HG03565 (cell line): ENCODE measurements around the gene DUSP15.
"Not testable (repeated sequence)": the region's sequence is repeated elsewhere in the genome, so short reads cannot be mapped to it uniquely, and the experiment has no call there.

Experiments
- ATAC-seq: cut with Tn5 transposase; IDR thresholded peaks from one replicate; pipeline ENCODE4 v1.9.1; 2021; ENCODE audit warnings: mild to moderate bottlenecking, moderate library complexity; ENCODE audit not compliant: unreplicated experiment

The DUSP15 gene, protein sequence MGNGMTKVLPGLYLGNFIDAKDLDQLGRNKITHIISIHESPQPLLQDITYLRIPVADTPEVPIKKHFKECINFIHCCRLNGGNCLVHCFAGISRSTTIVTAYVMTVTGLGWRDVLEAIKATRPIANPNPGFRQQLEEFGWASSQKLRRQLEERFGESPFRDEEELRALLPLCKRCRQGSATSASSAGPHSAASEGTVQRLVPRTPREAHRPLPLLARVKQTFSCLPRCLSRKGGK

DNA sequence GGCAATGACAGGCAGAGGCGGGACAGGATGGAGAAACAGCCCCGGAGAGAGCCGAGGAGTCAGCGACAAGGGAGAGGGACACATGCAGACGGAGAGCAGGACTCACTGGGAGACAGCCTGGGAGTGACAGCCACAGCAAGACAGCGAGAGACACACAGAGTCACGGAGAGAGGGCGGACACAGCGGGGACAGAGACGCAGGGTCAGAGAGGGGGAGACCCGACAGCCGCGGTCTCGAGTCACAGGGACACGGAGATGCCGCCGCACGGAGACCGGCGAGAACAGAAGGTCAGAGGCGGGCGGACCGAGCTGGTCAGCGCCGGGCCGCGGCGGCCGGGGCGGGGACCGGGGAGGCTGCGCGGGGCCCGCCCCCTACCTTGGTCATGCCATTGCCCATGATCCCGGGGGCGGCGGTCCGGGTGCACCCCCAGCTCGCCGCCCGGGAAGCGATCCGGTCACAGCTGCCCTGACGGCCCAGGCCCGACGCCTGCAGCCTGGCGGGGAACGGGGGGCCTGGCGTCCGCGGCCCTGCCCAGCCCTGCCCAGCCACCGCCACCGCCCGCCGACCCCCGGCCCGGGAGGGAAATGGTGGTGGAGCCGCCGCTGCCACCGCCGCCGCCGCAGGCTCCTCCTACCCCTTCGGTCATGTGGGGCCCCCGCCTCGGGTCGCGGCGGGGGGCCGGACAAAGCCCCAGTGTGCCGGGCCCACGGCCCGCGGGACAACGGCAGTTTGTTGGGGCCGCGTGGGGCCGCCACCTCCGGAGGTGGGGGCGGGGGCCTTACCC, at the start of gene DUSP15, which contains the start of gene TTLL9:
TSS of gene DUSP15 (minus strand) at position 586 of the 784 bp plus-strand sequence. CDS start at position 396, 190 bp downstream.
TSS of gene TTLL9 (plus strand) at position 693 of the 784 bp plus-strand sequence. CDS start 493 bp downstream, outside the sequence.
- ATAC-seq, result no peak

DNA sequence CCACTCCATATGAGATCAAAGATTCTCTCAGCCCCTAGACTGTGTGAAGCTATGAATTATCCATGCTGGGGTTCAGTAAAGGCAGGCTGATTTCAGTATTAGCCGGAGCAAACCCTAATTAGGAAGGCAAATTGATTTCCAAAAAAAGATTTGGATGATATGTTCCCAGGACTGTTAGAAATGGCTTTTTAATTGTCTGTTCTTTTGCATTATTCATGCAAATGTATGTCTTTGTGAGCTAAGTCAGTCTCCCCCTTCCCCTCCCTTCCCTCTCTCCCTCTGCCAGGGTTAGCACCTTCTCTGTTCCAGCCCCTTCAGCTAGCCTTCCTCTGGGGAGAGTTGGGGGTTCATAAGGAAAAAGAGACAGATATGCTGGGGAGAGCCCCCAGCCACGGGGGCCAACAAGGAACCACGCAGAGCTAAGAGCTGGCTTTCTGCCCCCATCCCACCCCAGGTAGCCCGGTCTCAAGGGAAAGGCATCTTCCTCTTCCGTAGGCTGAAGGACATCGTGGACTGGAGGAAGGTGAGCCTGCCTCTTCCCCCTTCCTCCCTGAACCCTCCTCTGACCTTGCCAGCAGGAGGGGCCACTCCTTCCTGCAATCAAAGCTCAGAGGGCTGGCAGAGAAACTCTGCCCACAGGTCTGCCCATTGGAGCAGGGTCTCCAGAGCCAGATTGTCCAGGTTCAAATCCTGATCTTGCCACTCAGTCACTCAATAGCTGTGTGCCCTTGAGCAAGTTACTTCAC, 49.3 kb upstream of the DUSP15 start:
- no peak for ATAC-seq

DNA sequence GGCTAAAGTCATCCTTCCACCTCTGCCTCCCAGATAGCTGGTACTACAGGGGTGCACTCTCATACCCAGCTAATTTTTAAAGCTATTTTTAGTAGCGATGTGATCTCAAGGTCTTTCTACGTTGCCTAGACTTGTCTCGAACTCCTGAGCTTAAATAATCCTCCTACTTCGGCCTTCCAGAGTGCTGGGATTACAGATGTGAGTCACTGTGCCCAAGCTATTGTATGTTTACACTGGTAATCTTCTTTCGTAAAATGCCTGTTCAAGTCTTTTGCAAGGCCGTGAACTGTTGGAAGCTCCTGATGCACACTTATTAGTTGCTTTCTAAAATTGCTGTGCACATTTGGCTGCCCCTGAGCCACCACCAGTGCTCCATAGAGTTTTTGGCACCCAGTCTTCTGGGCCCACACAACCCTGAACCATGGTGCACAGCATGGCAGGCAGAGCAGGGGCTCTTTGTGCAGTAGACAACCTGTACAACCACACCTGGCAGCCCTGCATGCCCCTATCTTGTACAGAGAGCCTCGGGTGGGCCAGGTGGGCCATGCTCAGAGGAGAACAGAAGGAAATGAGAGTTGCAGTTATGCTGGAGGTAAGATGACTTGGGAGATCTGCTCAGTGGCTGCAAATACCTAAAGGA, 48.3 kb upstream of the DUSP15 start:
- ATAC-seq, result no peak

DNA sequence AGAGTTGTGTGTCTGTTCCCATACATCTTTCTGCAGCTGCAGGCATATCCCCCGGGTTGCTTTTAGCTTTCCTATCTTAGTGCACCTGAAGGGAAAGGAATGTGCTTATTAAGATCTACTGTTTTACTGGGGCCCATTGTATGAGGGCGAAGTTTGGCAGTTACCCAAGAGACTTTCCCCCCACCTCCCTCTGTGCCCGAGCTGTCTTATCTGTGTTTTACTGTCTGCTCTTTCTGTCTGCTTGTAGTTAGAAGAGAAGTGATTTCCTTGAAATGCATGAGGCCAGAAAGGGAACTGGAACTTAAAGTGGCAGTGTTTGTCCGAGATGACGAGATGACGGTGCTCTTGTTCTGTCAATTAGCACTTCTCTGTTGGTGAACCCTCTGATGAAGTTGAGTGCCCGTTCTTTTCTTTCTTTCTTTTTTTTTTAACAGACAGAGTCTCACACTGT, 47.7 kb upstream of the DUSP15 start:
- ATAC-seq, result not testable (repeated sequence)

DNA sequence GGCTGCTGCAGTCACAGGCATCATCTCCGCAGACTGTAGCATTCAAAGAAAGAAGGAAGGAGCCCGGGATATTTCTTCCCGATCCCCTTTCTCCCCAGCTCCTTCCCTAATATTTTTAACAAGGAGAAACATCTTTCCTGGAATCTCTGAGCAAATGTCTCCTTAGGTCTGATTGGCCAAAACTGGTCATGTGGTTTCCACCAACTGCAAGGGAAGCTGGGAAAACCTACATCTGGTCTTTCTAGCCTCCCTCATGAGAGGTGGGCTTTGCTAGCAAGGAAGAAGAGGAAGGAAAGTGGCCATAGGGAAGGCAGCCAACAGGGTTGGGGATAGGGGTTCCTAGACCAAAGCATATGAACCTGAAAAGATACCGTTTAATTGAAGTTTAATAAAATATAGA, 46.4 kb upstream of the DUSP15 start:
- no peak for ATAC-seq

DNA sequence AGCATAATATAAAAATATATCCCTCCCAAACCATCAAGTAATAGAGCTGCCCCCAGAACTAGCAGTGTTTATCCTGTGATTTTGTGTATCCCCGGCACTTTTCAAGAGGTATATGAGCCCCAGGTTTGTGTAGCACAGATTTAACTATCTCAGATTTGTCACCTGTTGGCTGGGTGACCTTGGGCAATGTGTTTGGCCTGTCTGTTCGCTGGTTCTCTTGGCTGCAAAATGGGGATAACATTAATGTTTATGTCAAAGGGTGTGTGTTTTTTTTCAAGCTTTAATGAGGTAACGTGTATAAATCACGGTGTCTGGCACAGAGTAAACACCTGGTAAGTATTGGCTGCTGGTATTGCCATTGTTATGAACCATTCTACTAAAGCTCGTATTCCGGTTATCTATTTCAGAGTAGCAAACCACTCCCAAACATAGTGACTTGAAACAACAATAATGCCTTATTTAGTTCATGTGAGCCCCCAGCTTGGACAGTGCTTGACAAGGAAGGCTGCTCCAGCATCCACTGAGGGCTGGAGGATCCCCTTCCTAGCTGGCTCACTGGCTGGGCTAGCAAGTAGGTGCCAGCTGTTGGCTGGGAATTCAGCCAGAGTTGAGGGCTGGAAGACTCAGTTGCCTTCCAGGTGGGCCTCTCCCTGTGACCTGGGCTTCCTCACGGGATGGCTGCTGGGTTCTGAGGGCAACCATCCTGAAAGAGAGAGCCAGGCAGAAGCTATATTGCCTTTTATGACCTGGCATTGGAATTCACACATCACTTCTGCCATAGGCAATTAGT, 45.4 kb upstream of the DUSP15 start:
- no peak for ATAC-seq

DNA sequence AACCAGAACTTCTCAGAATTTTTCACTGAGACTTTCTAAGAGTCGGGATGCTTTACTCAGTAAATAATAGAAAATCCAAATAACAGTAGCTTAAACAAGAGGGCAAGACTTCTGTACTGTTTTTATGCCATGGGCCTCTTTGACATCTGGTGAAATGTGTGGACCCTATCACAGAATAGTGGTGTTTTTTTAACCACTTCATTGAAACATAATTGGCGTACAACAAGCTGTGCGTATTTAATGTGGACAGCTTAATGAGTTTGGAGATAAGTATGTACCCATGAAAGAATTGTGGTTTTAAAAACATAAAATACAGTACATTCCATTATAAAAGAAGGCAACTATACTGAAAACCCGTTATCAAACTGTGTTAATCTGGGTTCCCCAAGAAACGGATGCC, 43.8 kb upstream of the DUSP15 start:
- ATAC-seq, result no peak

DNA sequence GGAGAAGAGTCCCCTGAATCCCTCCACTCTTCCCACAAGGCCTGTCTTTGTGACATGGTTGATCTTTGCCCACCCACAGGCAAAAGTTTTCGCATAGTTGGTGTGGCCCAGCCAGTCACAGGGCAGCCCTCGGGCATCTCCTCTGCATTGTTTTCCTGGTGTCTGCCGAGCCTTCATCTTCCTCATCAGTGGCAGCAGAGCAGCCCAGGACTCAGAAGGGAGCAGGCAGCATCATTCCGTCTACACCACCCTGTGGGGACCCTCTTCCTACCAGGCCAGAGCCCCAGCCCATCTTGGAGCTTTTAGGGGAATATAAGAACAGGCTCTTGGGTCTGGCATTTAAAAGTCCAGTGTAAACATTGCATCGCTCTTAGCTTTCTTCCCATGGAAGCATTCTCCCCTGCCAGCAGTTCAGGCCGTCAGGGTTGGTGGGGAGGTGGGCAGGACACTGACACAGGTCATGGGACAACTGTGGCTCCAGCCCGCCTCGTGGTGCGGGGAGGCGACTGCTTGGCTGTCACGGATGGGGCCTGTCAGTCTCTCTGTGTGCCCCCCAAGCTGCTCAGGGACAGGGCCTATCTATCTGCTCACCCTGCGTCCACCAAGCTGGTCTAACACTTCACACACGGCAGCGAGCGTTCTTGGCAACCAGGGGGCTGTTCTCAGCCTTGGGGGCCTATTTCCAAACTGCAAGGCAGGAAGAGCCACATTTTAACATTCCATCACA, 43.3 kb upstream of the DUSP15 start:
- ATAC-seq, result no peak

DNA sequence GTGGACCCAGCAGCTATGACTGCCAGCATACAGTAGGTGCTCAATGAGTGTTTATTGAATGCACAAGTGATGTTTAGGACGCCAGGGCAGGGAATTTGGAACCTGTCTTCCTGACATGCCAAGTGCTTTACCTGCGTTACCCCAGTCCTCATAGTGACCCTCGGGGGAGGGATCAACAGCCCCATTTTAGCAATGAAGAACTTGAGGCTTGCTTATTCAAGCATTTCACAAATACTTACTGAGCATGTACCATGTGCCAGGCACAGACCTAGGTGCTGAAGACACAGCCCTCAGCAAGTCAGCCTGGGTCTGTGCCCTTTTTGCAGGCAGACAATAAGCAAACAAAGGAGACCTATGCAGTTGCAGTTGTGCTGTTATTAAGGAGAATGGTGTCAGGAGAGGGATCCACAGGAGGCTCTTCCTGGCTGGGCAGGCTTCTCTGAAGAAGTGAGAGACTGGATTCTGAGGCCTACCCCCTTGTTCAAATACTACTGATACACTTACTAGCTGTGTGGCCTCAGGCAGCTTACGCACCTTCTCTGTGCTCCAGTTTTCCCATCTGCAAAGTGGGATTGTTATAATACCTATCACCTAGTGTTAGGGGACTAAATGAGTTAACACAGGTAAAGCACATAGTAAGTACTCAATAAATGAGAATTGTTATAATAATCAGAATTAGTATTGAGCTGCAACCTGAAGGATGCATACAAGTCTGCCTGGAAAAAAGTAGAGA, 39.9 kb upstream of the DUSP15 start:
- no peak for ATAC-seq

DNA sequence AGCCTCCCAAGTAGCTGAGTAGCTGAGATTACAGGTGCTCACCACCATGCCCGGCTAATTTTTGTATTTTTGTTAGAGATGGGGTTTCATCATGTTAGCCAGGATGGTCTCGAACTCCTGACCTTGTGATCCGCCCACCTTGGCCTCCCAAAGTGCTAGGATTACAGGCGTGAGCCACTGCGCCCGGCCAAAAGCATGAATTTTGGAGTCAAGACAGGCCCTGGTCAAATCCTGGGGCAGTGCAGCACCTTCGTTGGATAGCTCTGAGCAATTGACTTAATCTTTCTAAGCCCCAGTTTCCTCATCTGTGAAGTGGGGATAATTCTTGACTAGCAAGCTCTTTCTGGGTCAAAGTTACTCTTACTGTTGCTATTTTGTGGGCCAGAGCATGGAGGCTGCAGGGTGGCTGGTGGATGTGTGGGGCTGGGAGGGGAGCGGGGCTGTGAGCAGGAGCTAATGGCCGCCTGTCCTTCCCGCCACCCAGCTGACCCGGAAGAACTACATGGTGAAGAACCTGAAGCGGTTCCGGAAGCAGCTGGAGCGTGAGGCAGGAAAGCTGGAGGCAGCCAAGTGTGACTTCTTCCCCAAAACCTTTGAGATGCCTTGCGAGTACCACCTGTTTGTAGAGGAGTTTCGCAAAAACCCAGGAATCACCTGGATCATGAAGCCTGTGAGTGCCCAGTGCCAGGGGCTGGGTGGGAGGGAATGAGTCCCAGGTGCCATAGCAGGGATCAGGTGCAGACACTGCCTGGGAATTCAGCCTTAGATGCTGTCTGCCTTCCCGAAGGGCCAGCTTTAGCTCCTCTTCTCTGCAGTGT, 39.1 kb upstream of the DUSP15 start:
- no peak for ATAC-seq

DNA sequence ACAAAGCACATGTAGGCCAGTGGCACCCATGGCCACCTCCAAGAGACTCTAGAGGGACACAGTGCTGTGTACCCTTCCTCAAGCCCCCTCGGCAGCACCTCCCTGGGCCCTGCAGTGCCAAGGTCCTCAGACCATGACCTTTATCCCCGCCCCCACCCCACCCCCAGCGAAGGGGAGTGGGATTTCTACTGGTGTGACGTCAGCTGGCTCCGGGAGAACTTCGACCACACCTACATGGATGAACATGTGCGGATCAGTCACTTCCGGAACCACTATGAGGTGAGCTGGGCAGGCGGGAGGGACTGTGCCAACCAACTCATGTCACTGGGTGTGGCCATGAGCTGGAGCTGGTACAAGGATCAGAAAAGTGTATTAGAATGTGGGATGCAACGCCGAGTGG, 38.1 kb upstream of the DUSP15 start:
- no peak for ATAC-seq

DNA sequence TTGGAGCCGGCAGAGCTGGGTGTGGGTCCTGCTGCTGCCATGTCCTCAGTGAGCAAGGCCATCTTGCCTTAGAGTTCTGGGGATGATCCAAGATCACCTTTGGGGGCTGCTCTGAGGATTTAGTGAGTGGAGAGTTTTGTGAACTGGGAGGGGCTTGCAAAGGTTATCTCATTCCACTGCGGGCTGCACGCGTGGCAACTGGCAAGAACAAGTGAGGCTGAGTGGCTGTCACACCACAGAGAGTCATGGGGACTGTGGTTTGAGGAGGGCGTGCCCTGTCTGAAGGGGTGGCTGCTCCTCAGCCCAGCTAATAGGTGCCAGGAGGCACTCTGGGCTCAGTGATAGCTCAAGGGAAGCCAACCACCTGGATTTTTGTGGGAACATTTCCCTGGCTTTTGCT, 37.7 kb upstream of the DUSP15 start:
- ATAC-seq, result no peak

DNA sequence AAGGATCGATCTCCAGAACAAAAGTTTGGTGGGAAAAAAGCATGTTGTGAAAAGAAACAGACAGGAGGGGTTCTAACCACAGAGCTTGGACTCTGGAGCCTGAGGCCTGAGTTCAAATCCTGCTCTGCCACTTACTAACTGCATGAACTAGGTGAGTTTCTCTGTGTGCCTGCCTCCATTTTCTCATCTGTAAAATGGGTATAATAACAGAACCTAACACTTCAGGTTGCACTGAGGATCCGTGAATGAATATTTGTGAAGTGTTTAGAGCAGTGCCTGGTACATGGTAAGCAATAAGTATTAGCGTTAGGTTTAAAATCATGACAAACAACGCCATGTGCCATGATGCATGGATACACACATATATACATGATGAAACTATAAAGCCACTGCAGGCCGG, 36.7 kb upstream of the DUSP15 start:
- no peak for ATAC-seq

DNA sequence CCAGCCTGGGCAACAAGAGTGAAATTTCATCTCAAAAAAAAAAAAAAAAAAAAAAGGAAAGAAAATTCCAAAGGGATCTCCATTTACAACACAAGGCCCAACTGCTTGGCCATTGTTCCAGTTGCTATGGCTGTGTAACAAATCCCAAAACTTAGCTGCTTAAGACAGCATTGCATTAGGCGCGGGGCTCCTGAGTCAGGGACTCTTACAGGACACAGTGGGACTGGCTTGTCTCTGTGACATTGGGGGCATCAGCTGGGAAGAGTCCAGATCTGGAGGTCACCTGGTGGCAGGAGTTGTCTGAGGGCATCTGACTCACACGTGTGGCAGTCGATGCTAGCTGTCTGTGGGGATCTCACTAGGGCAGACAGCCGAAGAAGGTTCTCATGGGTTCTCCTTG, 35.7 kb upstream of the DUSP15 start:
- ATAC-seq, result no peak

DNA sequence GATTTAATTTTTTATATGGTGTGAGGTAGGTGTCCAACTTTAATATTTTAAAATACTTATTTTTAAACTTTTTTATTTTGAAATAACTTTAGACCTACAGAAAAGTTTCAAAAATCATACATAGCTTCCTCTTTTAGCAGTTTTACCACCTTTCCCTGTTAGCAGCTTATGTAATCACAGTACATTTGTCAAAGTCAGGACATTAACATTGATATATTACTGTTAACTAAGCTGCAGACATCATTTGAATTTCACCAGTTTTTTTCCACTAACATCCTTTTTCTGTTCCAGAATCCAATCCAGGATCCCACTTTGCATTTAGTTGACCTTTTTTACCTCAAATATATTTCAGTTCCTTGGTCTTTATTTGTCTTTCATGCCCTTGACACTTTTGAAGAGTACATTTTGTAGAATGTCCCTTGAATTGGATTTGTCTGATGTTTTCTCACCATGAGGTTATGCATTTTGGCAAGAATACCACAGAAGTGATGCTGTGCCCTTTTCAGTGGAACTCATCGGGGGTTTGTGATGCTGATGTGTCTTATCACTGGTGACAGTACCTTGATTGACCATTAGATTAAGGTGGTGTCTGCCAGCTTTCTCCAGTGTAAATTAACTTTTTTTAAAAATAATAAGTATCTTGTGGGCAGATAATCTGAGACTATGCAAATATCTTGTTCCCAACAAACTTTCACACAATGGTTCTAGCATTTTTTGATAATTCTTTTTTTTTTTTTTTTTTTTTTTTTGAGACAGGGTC, 33.5 kb upstream of the DUSP15 start:
- no peak for ATAC-seq

DNA sequence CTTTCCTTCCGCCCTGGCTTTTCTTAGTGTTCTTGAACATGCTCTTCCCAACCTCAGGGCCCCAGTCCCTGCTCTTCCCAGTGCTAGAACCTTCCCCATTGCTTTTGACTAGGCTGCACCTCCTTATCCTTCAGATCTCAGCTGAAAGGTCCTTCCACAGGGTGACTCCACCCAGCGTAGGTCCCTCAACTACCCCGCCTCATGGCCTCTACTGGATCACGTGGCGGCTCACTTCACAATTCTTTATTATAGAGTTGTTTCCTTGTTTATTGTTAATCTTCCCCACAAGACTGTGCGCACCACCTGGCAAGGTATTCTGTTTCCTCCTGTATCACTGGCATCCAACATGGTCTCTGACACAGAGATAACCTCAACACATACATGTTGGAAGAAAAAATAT, 31.3 kb upstream of the DUSP15 start:
- no peak for ATAC-seq

DNA sequence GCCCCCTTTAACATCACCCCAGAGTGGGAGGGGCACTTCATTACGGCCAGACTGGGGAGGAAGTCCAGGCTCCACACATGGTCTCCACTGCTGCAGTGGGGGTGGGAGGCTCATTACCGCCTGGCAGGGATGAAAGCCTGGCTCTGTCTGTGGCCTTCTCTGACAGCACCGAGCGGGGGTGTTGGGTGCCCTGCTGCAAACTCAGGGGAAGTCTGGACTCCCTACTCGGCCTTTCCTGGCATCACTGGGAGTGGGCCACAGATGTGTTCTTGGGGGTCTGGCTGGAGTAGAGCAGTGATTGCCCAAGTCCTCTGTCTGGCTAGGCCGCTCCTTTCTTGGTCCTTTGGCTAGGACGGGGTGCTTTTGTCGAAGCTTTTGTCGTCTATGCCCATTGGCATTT, 27.2 kb upstream of the DUSP15 start:
- no peak for ATAC-seq
